ENCODE results near the gene SCLY. TPM values are rescaled to one million over a fixed set of nuclear protein-coding genes. Genes with fewer than 3 reads are reported as not detected.
A peak's percentile ranks its signal among the peaks of the same experiment; 100 is the strongest.

SCLY gene
- total and polyA plus RNA-seq, 2 of the 13 experiments (the other 11 are each of a cell fraction or from before 2014, with no cell fraction given), result 27.9 to 38.6 TPM

DNA sequence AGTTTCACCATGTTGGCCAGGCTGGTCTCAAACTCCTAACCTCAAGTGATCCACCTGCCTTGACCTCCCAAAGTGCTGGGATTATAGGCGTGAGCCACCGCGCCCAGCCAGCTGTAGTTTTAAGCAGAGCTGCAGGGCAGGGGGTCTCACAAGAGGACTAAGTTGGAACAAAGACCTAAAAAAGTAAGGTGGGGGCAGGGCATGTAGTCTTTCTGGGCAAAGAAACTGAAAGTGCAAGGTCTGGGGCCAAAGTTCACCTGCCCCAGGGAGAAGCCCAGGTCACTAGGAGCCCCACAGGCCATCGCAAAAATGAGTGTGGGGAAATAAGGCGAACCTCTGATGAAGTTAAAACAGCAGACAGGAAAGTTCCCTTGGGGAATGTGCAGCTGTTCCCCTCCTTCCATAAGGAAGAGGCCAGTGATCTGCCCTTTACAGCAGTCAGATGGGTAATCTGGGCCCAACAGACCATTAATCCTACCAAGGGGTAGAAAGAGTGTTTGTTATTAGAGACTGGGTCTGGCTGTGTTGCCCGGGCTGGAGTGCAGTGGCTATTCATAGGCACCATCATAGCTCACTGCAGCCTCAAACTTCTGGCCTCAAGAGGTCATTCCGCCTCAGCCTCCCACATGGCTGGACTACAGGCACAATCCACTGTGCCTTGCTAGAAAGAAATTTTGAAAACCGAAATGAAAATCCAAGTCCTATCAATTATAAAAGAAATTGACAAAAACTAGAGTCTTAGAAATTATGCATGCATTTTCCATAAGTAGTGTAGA, 2.8 kb downstream of the SCLY start:
- Histone ChIP-seq H2AFZ (ENCODE audit: low read length) (no peak overlapping the region), H3K9me3 (ENCODE audit: low read length) (no peaks in the 10 kb centered on the region), H3K27me3 (ENCODE audit: control insufficient read depth in 1 of 2, insufficient read depth in 2 of 2, low read length in 2 of 2) (no peaks in the 10 kb centered on the region; a peak in 1 of 5 replicates), H4K20me1 (ENCODE audit: insufficient read depth, low read length) (no peaks in the 10 kb centered on the region), H3K4me1 (ENCODE audit: insufficient read depth, low read length) (peaks cover 56% of the 10 kb centered on the region), H3K4me3 (replicated peaks in 1 of 3; ENCODE audit: insufficient read depth in 1 of 3, low read depth in 2 of 3, low read length in 3 of 3) (peak overlapping the region in 1 of 3 experiments; percentile 21; a peak in 2 of 6 replicates), H3K27ac (ENCODE audit: extremely low read length, insufficient read depth, low read length) (peak overlapping the region; percentile 60), H3K36me3 (replicated peaks in 1 of 2; ENCODE audit: control insufficient read depth in 1 of 2, insufficient read depth in 2 of 2, low read length in 2 of 2) (peaks cover 8 to 34% of the 10 kb centered on the region in 2 experiments), H3K4me2 (ENCODE audit: low read depth, low read length) (peak overlapping the region; percentile 95), H3K9ac (ENCODE audit: insufficient read depth, low read depth, low read length) (peak overlapping the region; percentile 36), H3K79me2 (ENCODE audit: insufficient read depth, low read length) (peaks cover 34% of the 10 kb centered on the region)
- intact Hi-C loops (cut with micrococcal nuclease; ENCODE audit: unreplicated experiment), result loop anchor here (2.0 to 10.0 kb wide), 4 partner anchors 15 to 381 kb away; partner anchors contain the start of genes PER2 and UBE2F
- 82% methylated on average over 8 of the region's 8 CpGs for WGBS (ENCODE audit: low lambda C conversion rate)
- in situ Hi-C loops (cut with HindIII; ENCODE audit: extremely low pct_ligation_motif_present, low pct_unique_long_range_greater_than_20kb), result loop anchor here (5.0 kb wide), 1 partner anchor 96 kb away; the partner anchor contains the start of gene UBE2F
- peak; percentile 39 for DNase-seq (ENCODE audit: low spot score)
- ChIA-PET POLR2A (interaction anchor here (1.8 to 3.8 kb wide), 3 partner anchors 9 to 24 kb away, joined by 4 to 11 read pairs (median 10); no protein-coding TSS in a partner anchor), CTCF (ENCODE audit: low intra/inter-chr PET ratio, low total read pairs) (no interaction called here)
- no TSS peak for BruUV-seq (replicated peaks)
- no peak for ATAC-seq
- FAIRE-seq, result no peak
- TF ChIP-seq RFX1 (IDR thresholded peaks at IDR 0.05), result no peak
- no peak for TF ChIP-seq BCL6 (CRISPR knock-in tag; IDR thresholded peaks at IDR 0.05)
- no peak for TF ChIP-seq ZNF562 (CRISPR knock-in tag; IDR thresholded peaks at IDR 0.05; ENCODE audit: borderline replicate concordance)
- TF ChIP-seq NFKBIZ (CRISPR knock-in tag; IDR thresholded peaks at IDR 0.05), result no peak
- TF ChIP-seq, protein P1, sequence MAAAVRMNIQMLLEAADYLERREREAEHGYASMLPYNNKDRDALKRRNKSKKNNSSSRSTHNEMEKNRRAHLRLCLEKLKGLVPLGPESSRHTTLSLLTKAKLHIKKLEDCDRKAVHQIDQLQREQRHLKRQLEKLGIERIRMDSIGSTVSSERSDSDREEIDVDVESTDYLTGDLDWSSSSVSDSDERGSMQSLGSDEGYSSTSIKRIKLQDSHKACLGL (CRISPR knock-in tag; IDR thresholded peaks at IDR 0.05), result no peak
- TF ChIP-seq RCOR2 (CRISPR knock-in tag; IDR thresholded peaks at IDR 0.05), result no peak
- peak; percentile 63; the same call in 1 of the 2 replicates for TF ChIP-seq NR2F2 (IDR thresholded peaks at IDR 0.05; ENCODE audit: borderline replicate concordance, low read depth)
- TF ChIP-seq EEA1 (CRISPR knock-in tag; IDR thresholded peaks at IDR 0.05; ENCODE audit: borderline replicate concordance), result no peak
- TF ChIP-seq MED1 (CRISPR knock-in tag; IDR thresholded peaks at IDR 0.05), result no peak; the same call in 1 of the 2 replicates
- no peak for TF ChIP-seq NR3C1 (CRISPR knock-in tag; IDR thresholded peaks at IDR 0.05)
- TF ChIP-seq, protein P2, sequence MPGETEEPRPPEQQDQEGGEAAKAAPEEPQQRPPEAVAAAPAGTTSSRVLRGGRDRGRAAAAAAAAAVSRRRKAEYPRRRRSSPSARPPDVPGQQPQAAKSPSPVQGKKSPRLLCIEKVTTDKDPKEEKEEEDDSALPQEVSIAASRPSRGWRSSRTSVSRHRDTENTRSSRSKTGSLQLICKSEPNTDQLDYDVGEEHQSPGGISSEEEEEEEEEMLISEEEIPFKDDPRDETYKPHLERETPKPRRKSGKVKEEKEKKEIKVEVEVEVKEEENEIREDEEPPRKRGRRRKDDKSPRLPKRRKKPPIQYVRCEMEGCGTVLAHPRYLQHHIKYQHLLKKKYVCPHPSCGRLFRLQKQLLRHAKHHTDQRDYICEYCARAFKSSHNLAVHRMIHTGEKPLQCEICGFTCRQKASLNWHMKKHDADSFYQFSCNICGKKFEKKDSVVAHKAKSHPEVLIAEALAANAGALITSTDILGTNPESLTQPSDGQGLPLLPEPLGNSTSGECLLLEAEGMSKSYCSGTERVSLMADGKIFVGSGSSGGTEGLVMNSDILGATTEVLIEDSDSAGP (CRISPR knock-in tag; IDR thresholded peaks at IDR 0.05; ENCODE audit: borderline replicate concordance), result no peak
- TF ChIP-seq ZNF619 (CRISPR knock-in tag; IDR thresholded peaks at IDR 0.05), result 0 out of 2 replicates have a peak, but pooled peaks have one; percentile 58
- TF ChIP-seq ZNF225 (CRISPR knock-in tag; IDR thresholded peaks at IDR 0.05), result no peak
- TF ChIP-seq, protein P3, sequence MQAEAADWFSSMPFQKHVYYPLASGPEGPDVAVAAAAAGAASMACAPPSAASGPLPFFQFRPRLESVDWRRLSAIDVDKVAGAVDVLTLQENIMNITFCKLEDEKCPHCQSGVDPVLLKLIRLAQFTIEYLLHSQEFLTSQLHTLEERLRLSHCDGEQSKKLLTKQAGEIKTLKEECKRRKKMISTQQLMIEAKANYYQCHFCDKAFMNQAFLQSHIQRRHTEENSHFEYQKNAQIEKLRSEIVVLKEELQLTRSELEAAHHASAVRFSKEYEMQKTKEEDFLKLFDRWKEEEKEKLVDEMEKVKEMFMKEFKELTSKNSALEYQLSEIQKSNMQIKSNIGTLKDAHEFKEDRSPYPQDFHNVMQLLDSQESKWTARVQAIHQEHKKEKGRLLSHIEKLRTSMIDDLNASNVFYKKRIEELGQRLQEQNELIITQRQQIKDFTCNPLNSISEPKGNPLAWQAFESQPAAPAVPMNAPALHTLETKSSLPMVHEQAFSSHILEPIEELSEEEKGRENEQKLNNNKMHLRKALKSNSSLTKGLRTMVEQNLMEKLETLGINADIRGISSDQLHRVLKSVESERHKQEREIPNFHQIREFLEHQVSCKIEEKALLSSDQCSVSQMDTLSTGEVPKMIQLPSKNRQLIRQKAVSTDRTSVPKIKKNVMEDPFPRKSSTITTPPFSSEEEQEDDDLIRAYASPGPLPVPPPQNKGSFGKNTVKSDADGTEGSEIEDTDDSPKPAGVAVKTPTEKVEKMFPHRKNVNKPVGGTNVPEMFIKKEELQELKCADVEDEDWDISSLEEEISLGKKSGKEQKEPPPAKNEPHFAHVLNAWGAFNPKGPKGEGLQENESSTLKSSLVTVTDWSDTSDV (CRISPR knock-in tag; IDR thresholded peaks at IDR 0.05), result no peak
- TF ChIP-seq, protein P4, sequence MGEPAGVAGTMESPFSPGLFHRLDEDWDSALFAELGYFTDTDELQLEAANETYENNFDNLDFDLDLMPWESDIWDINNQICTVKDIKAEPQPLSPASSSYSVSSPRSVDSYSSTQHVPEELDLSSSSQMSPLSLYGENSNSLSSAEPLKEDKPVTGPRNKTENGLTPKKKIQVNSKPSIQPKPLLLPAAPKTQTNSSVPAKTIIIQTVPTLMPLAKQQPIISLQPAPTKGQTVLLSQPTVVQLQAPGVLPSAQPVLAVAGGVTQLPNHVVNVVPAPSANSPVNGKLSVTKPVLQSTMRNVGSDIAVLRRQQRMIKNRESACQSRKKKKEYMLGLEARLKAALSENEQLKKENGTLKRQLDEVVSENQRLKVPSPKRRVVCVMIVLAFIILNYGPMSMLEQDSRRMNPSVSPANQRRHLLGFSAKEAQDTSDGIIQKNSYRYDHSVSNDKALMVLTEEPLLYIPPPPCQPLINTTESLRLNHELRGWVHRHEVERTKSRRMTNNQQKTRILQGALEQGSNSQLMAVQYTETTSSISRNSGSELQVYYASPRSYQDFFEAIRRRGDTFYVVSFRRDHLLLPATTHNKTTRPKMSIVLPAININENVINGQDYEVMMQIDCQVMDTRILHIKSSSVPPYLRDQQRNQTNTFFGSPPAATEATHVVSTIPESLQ (CRISPR knock-in tag; conservative IDR thresholded peaks at IDR 0.05), result no peak
- TF ChIP-seq RARA (CRISPR knock-in tag; IDR thresholded peaks at IDR 0.05), result peak; percentile 44; the same call in 1 of the 2 replicates
- TF ChIP-seq ZSCAN22 (CRISPR knock-in tag; IDR thresholded peaks at IDR 0.05), result no peak
